Measurements from ENCODE around the gene NUB1.

Gene NUB1

DNA sequence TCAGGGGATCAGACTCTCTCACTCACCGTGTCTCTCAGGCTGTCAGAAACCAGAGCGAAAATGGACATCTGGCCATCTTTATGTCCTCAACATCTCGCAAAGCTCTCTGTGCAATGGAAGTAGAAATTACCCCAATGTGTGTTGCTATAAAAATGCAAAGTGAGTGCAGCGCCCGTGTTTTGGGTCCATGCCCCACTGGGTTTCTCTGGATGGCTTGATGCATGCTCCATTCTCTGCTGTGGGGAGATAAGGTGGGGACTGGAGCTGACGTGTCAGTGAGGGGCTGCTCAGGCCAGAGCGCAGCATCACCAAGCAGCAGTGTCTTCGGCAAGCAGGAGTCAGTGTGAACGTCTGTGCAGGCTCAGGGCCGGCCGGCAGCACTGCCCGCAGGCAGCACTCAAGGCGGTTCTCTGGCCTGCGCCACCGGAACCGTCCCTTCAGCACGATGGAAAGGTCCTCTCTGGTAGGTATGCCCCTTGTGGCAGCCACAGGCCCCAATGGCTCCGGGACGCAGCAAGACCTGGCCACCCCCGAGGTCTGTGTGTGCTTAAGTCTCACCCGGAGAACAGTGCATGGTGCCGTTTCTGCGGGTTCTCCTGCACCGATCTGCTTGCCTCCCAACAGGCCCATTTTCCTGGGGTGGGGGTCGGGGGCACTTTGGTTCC, 38.1 kb downstream of the NUB1 start:
- FAIRE-seq, result no peak

DNA sequence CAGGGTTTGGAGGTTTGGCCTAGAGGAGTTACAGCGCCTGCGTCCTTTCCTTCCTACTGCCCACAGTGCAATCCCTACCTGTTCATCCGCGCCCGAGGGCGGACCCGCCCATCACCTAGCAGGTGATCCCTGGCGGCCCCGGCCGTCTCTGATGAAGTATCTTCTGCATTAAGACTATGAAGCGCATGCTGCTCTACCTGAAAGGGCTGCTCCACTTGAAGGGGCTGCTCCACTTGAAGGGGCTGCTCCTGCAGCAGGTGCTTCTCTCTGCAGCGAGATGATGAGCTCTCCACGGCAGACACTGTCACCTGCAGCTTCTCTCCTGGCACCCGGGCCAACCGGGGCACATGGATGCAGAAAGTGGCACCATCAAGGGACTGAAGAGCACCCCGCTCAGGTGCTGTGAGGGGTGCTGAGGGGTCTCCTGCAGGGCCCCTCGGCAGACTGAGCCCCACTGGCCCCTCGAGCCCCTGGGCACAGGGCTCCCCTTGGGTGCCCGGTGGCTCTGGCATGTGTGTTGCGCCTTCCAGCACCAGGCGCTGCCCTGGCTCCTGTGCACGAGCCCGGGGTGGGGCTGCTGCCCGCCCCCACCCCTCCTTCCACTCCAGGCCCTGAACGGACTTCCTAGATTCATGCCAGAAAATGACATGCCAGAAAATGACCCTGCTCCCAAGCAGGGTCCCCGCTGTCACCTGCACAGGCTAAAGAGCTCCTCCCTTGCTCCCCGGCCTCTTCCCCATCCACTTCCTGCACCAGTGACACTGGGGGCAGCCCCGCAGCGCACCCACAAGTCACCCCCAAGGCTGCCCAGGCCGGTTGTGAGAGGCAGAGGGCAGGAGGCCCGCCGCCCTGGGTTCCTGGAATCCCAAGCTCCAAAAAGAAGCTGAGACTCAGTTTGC, 38.8 kb downstream of the NUB1 start:
- FAIRE-seq, result no peak

DNA sequence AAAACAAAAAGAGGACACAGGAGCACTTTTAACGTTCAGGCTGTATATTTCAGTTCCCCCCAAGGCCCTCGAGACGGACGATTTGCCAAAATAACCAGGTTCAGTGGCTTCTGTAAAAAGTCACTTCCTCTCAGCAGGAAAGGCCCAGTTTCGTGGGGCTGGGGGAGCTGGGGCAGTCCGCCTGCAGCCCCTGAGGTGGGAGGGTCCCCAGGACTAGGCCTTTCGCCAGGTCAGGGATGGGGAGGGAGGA, 39.4 kb downstream of the NUB1 start:
- no peak for FAIRE-seq

DNA sequence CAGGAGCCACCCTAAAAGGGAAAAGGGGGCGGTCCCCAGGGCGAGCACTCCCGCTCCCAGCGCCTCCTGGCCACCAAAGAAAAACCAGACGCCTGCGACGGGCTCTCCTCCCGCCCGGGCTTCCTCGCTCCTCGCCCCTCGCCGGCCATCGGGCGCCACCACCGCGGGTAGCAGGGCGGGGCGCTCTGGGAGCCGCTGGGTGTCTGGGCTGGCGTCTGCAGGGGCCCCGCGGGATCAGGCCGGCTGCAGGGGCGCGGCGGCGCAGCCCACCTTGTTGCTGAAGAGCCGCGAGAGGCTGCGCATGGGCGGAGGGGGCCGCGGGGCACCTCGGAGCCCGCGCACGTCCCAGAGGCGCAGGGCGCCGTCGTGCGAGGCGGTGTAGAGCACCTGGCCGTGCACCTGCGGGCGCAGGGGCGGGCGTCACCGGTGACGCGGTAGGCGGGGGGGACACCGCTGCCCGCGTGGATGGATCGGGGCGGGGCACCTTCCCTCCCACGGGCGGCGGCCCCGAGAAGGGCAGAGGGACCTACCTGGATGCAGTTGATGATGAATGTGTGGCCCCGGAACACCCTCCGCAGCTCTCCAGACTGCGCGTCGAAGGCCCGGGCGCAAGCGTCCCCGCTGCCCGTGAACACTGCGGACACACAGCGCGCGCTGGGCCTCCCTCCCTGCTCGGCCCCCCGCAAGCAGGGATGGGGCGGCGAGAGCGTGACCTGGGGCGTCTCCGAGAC, 39.9 kb downstream of the NUB1 start:
- FAIRE-seq, result no peak

DNA sequence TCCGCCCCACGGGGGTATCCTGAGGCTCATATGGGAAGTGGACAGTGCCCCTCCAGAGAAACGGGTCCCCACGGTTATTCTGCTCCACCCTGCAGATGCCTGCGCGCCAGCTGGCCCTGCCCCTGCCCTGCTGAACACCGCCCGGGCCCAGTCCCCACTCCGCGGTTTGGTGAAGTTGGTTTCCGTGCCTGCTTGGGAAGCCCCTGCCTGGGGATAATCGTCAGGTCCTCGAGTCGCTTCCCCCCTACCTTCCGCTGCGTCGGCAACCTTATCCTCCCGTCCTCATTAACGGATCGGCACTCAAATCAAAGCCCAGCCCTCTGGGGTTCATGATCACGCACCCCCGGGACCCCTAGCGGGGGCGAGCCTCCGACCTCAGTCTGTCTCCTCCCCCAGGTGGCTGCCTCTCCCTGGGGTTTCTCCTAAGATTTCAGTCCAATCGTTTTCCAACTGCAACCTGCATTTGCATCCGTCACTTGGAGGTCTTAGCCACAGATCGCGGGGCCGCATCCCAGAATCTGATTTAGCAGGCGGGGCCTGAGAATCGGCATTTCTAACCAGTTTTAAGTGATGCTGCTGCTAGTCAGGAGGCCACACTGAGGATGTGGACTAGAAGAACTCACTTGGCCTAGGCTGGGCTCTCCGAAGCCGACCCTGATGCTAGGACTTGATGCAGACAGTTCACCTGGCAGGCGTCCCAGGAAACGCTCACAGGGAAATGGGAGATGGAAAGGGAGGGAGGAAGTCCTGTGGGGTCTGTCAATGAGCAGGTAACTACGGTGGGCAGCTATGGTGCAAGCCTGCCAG, 40.7 kb downstream of the NUB1 start:
- no peak for FAIRE-seq

DNA sequence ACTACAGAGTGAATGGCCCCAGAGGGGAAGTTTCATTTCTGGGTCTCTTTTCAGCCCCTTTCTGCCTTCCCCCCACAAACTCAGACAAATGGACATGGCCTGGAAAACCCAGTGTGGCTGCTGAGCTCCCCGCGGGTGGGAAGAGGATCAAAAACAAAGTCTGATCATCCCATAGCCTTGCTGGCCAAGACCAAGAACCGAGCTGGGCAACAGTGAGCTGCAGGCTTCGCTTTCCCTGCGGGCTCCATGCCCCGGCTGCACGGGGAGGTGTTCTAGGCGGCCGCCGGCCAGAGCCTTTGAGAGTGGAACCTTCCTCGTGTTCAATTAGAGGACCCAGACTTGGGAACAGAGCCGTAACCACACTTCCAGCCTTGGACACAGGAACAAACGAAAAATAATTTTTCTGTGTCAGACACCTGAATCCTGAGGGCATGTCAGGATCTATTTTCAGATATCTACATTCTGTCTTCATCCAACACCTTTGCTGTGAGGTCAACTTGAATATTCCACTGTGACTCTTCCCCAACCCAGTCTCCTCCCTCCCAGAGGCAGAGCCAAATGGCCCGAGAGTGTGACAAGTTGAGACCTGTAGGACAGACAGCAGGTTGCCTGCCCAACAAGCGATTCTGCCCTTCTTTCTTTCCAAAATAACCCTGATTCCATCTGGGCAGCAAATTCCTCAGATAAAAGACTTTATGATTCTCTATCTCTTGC, 42.2 kb downstream of the NUB1 start:
- no peak for FAIRE-seq

DNA sequence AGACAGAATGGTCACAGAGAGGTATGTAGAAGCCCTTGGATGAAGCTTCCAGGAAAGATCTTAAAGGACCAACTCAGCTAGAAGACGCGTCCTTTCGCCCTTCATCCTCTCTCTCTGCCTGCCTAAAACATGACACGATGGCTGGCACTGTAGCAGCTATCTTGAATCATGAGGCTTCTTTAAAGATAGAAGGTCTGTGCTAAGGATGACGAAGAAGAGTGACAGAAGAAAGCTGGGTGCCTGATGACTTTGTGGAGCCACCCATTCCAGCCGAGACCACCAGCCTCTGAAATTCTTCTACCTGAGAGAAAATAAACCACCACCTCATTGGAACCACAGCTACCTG, 42.7 kb downstream of the NUB1 start:
- FAIRE-seq, result no peak

DNA sequence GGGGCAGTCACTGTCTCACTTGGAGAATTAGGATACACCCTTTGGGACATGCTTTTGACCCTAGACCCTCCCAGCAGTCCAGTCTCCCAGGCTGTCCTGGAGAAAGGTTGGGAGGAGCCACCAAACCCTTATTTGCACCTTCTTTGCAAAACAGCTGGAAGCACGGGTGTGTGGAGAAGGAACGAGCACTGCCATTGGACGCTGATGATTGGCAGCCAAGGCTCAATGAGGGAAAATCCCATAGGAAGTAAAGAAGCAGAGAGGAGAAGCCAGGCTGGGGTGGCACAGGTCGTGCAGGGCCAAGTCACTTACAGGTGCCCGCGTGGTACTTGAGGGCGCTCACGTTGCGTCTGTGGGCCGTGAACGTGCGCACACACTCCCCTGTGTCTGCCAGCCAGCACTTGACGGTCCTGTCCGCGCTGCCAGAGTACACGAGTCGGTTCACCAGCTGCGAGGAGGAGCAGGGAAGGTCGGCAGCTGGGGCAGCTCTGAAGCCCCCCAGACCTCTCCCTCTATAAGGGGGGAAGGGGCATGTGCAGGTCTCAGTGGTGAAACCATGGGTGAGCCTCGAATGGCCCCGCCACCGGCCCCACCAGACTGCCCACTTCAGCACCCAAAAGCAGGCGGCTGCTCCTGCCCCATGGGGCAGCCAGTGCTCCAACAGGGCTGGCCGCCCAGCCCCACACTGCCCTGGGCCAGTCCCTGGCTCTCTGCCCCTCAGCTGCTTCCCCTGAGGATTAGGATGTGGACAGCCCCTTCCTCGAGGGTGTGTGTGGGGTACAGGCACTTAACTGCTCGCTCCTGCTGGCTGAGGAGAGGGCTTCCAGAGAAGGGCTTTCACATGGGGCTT, 43.4 kb downstream of the NUB1 start:
- FAIRE-seq, result no peak

DNA sequence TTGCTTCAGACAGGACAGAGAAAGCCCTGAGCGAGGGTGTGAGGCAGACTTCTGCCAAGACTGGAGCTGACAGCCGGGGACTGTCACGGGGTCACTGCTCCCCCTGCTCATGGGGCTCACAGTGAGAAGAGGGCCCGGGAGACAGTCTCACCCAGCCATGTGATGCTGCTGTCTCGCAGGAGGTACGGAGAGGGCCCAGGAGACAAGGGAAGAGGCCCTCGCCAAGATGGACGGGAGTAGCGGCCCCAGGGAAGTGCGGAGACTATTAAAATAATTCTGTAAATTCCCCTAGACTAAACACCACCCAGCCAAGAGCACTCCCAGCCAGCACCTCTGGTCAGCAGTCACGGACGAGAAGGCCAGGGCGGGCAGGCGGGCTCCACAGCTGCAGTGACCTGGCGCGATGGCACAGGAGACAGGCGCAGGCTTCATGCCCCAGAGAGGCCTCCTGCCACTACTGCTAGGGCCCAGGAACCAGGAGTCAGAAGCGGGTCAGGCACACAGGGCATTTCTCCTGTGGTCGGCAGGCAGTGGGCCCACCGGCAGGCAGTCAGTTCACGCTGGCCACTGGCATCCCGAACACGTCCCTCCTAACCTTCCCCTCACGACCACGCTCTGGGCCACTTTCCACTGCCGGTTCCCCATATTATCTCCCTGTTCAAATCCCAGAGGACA, 44.2 kb downstream of the NUB1 start:
- FAIRE-seq, result no peak

DNA sequence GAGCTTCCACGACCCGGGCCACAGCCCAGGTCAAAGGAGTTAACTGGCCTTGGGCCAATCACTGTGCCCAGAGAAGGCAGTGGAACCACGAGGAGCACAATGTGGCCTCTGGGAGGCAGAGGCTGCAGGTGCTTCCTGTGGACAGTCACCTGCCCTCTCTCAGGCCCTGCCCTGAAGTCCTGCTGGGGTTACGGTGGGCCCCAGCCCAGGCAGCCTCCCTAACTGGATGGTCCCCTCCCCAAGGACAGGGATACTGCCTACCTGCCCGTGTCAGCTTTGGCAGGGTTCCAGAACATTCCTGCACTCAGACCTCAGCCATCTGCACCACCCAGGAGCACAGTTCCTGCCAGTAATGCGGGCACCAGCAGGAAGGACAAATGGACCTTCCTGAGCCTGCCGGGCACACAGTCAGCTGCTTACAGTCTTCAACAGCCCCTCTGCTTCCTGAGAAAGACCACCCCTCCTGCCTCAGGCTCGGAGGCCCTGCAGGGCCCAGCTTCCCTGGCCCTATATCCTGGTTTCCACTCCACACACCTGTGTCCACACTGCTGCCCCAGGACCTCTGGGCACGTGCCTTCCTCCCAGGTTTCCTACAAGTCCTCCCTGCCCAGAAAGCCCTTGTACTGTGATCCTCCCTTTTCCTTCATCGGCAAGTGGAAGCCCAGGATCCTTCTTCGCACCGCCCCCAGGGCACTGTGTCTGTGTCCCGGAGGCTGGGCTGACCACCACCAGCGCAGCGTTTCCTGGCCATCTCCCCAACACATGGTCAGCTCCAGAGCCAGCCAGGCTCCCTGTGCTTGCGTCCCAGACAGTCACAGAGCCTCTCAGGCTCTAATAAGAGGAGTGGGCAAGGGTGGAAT, 44.9 kb downstream of the NUB1 start:
- FAIRE-seq, result no peak

DNA sequence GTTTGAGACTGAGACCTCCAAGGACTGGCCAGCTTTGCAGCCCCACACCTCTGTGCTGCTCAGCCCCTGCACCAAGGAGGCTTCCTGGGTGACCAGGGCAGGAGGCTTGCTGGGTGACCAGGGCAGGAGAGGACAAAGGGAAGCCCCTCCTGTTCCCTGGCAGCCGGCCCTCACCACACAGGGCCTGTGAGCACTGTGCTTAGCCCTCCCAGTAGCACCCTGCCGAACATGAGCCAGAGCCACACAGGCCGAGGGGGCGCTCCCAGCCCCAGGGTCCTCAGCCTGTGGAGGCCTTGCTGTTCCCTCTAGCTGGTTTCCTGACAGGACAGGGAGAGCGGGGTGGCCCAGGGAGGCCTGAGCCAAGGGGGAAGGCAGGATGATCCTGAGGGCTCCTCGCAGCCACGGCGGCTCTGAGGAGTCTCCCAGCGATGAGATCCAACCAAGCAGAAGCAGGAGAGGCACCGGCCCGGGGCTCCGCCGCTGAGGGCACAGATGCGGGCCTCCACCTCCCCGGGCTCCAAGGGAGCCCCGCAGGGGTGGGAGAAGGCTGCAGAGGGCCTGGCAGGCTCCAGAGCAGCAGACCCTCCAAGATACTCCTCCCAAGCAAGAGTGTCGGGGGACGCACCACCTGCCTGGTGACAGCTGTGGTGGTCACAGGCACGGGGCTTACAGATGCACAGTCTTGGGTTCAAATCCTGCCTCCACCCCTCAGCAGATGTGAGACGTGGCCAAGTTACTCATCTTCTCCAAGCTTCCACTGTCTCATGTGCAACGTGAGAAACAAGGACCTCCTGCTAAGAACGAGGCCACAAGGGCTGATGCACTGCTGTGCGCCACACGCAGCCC, 45.8 kb downstream of the NUB1 start:
- FAIRE-seq, result no peak

DNA sequence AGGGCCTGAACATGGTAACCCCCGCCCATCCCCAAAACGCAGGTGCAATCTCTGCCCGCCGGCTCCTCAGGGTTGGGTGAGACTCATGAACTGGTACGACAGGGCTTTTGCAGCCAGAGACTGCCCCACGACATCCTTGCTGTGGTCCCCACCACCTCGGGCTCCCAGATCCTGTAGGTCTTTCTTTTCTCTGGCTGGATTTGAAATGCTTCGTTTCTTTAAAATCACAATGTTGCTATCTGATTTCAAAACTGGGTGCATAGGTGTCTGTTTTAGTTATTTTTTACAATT, 46.3 kb downstream of the NUB1 start:
- no peak for FAIRE-seq

DNA sequence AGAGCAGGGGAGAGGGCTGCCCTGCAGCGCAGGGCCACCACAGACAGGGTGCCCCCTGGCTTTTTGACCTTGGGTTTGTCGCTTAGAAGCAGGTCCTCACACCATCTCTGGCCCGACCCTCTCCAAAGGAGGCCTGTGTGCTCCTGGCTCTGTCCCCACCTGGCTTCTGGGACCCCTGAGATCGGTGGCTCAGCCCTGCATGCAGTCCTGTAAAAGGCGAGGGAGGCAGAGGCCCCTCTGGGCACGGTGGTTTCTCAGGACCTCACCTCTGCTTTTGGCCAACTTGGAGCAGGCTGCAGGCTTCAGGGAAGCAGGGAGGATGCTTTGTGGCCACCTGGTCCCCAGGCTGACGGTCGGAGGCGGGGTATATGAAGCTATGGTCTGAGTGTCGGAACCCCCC, 46.8 kb downstream of the NUB1 start:
- no peak for FAIRE-seq

DNA sequence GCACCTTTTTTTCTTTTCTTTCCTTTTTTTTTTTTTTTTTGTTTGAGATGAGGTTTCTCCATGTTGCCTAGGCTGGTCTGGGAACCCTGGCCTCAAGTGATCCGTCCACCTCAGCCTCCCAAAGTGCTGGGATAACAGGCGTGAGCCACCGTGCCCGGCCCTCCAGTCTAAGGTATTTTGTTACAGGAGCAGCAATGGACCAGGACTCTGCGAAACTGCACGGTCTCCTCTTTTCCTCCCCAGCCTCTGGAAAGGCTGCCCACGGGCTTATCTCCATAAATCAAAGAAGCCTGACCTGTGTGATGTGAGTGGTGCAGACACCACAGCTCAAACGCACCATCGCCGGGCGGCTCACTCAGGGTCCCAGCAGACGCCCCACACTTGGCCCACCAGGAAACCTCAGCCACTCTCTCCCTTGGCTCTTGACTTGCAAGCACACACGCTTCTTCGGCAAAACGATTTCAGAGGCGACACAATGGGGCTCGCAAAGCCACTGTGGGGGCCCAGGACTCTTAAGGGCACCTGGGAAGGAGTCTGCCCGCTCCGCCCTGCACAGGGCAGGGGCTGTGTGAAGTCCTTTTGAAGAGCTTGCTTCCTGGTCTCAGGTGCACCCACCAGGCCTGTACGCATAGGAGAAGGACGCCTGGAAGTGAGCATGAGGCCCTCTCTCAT, 47.6 kb downstream of the NUB1 start:
- FAIRE-seq, result no peak

DNA sequence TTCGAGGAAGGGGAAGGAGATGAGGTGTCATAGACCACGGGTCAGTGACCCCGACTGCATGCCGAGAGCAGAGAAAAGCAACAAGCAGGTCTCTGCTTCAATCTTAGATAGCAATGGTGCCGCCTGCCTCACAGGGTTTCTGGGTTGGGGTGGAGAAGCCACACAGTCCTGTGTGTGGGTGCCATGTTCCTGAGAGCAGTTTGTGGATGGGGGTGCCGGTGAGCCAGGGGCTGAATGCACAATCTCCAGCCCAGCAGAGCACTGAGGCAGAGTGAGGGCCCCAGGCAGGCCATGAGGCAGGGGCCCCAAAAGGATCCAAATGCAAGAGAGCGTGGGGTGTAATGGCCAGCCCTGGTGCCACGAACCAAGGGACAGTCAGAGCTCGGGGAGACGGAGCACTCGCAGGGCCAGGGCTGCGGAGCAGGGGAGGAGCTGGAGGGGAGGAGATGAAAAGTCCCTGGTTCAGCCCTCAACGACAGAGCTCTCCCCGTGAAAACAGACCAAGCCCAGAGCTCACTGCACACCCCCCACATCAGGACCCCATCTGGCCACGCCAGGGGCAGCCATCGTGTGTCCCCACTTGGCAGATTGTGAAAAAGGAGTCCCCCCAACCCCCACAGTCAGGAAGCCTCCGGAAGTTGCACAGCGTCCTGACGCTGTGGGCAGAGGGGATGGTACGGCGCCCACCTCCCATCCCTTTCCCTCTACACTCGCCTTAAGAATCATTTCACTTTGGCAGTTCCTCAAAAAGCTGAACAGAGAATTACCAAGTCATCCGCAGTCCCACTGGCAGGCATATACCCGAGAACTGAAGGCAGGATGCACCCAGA, 48.4 kb downstream of the NUB1 start:
- no peak for FAIRE-seq

DNA sequence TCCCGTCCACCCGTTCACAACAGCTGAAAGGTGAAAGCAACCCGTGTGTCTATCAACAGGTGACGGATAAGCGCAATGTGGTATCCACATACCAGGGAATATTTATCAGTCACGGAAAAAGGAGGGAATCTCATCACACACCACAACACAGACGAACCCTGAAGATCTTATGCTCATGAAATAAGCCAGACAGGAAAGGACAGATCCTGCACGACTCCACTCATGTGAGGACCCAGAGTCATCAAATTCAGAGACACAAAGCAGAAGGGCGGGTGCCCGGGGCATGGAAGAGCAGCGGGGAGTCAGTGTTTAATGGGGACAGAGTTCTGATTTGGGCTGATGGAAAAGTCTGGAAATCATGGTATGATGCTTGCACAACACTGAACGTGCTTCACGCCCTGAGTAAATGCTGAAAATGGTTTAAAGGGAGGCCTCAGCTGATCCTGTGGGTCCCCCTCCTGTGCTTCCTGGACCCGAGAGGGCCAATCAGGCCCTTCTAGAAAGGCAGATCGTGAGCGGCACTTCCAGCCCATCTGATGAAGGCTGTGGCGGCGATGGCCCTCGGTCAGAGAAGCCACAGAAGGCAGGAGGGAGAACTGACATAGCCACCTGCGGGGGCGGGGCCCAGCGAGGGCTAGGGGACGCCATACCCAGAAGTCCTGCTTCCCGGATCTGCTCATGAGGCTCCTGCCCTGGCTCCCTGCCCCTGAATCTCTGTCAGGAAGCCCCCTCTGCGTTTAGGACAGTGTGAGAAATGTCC, 49.2 kb downstream of the NUB1 start:
- FAIRE-seq, result no peak

DNA sequence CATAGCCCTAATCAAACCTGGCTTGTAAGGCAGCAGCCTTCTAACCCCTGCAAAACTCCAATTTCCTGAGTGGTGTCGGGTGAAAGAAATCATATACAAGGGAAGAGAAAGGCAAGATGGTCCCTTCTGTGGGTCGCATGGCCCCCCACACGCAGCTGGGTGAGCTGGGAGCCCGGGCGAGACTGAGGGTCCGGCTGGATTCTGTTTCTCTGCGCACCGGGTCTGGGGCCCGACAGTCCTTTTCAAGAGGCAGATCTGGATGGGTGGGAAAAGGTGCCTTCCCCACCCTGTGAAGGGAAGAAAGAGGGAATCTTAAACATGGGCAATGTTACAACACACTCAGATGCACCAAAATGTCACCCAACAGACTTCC, 49.7 kb downstream of the NUB1 start:
- FAIRE-seq, result no peak

Measured in G401.6 (cell line).